H1 (cell line): ENCODE data around the gene CSGALNACT2. TPM values are rescaled to one million over a fixed set of nuclear protein-coding genes. Genes with fewer than 3 reads are reported as not detected.

Experiments
- CTCF ChIA-PET: fragments of 300-600 bp; sonication (Branson Sonifier 250); formaldehyde crosslinking; loops from one replicate; lab custom pipeline; 2021; ENCODE audit not compliant: partially characterized antibody; lab: Charles Lee
- POLR2A ChIA-PET: fragments of 300-600 bp; sonication (Branson Sonifier 250); formaldehyde crosslinking; loops from one replicate; lab custom pipeline; 2021; ENCODE audit warnings: inconsistent platforms; ENCODE audit not compliant: partially characterized antibody; lab: Charles Lee
- DNase-seq, 2 experiments: peaks; one replicate each; pipeline versions ENCODE4 v3.0.0 to v3.0.0-alpha.2; 2010 to 2022; ENCODE audit warnings: low spot score in 2 of 2, low read depth in 1 of 2, mixed read lengths in 1 of 2
- FAIRE-seq: peaks from 2 replicates; lab custom pipeline; 2011; peaks lifted over from hg19 to GRCh38; lab: Jason Lieb, UNC
- H2AFZ ChIP-seq: 2 replicates; pipeline ENCODE4 v1.8.1; 2012; ENCODE audit warnings: low read length, inconsistent platforms
- H2AK5ac ChIP-seq: 2 replicates; pipeline ENCODE4 v1.6.1; 2013; ENCODE audit warnings: low read depth, low read length
- H2BK120ac ChIP-seq: replicated peaks from 2 replicates; pipeline ENCODE3; 2013; ENCODE audit warnings: low read depth, low read length, inconsistent platforms
- H2BK12ac ChIP-seq: 2 replicates; pipeline ENCODE4 v1.6.1; 2013; ENCODE audit warnings: low read depth, low read length
- H2BK15ac ChIP-seq: 2 replicates; pipeline ENCODE4 v1.6.1; 2013; ENCODE audit warnings: low read length
- H2BK20ac ChIP-seq: 2 replicates; pipeline ENCODE4 v1.6.1; 2013; ENCODE audit warnings: low read length
- H2BK5ac ChIP-seq: 2 replicates; pipeline ENCODE4 v1.6.1; 2013; ENCODE audit warnings: low read depth, low read length
- H3K14ac ChIP-seq: 2 replicates; pipeline ENCODE4 v1.6.1; 2013; ENCODE audit warnings: inconsistent platforms; ENCODE audit not compliant: insufficient read length
- H3K18ac ChIP-seq: 2 replicates; pipeline ENCODE4 v1.6.1; 2013; ENCODE audit warnings: low read length; ENCODE audit errors: extremely low read depth
- H3K23ac ChIP-seq: 2 replicates; pipeline ENCODE4 v1.6.1; 2013; ENCODE audit warnings: inconsistent platforms; ENCODE audit not compliant: insufficient read length
- H3K23me2 ChIP-seq: 2 replicates; pipeline ENCODE4 v1.6.1; 2013; ENCODE audit warnings: low read depth, low read length
- H3K27ac ChIP-seq: 2 replicates; pipeline ENCODE4 v1.6.1; 2011; ENCODE audit warnings: low read depth, low read length, inconsistent platforms
- H3K27me3 ChIP-seq, 4 experiments: replicated peaks in 1 of 4; 1 replicate in 1 of 4; 2 replicates in 3 of 4; pipeline versions ENCODE4 v1.6.1 to v1.8.1; 2011 to 2013; ENCODE audit warnings: low read length in 3 of 4, mild to moderate bottlenecking in 3 of 4, inconsistent platforms in 2 of 4, mixed read lengths in 2 of 4, moderate library complexity in 1 of 4; ENCODE audit not compliant: control insufficient read depth in 3 of 4, insufficient read depth in 3 of 4; ENCODE audit errors: extremely low read depth in 1 of 4
- H3K36me3 ChIP-seq, 4 experiments: 2 replicates each; pipeline versions ENCODE4 v1.6.1 to v1.8.1; 2011 to 2013; ENCODE audit warnings: mild to moderate bottlenecking in 4 of 4, low read length in 3 of 4, moderate library complexity in 2 of 4, control low read depth in 1 of 4, inconsistent platforms in 1 of 4; ENCODE audit not compliant: insufficient read depth in 4 of 4, control insufficient read depth in 2 of 4
- H3K4ac ChIP-seq: replicated peaks from 2 replicates; pipeline ENCODE3; 2013; ENCODE audit warnings: low read length, low read depth, mixed read lengths, inconsistent platforms; ENCODE audit not compliant: insufficient read length
- H3K4me1 ChIP-seq, 4 experiments: replicated peaks in 1 of 4; 1 replicate in 1 of 4; 2 replicates in 3 of 4; pipeline versions ENCODE4 v1.6.1 to v1.8.1; 2011 to 2013; ENCODE audit warnings: low read length in 3 of 4, inconsistent platforms in 2 of 4, mixed read lengths in 1 of 4; ENCODE audit not compliant: insufficient read depth in 4 of 4, control insufficient read depth in 3 of 4
- H3K4me2 ChIP-seq, 2 experiments: 2 replicates each; pipeline versions ENCODE4 v1.6.1 to v1.8.1; 2011 to 2013; ENCODE audit warnings: low read depth in 2 of 2, low read length in 2 of 2, control low read depth in 1 of 2, inconsistent platforms in 1 of 2, mild to moderate bottlenecking in 1 of 2; ENCODE audit not compliant: insufficient read depth in 1 of 2
- H3K4me3 ChIP-seq, 4 experiments: fragments of 200-600, 300-600 bp in 1 of 4; sonication (generic), shearing (Covaris generic), sonication (Bioruptor Twin) in 1 of 4; 2 replicates each; pipeline versions ENCODE4 v1.5.1 to v1.8.1; 2011 to 2016; ENCODE audit warnings: low read length in 4 of 4, low read depth in 3 of 4, control low read depth in 2 of 4, inconsistent platforms in 2 of 4, mild to moderate bottlenecking in 2 of 4, mixed read lengths in 1 of 4, moderate library complexity in 1 of 4; ENCODE audit not compliant: insufficient read depth in 2 of 4; ENCODE audit errors: extremely low read depth in 1 of 4
- H3K56ac ChIP-seq: replicated peaks from 2 replicates; pipeline ENCODE3; 2013; ENCODE audit warnings: low read depth, mild to moderate bottlenecking, mixed read lengths, low read length, inconsistent platforms; ENCODE audit not compliant: insufficient read length
- H3K79me1 ChIP-seq: 2 replicates; pipeline ENCODE4 v1.6.1; 2013; ENCODE audit warnings: low read depth, low read length, control low read depth
- H3K79me2 ChIP-seq, 2 experiments: 2 replicates each; pipeline versions ENCODE4 v1.6.1 to v1.8.1; 2012 to 2013; ENCODE audit warnings: low read length in 2 of 2, mild to moderate bottlenecking in 2 of 2, inconsistent platforms in 1 of 2; ENCODE audit not compliant: insufficient read depth in 2 of 2, control insufficient read depth in 1 of 2
- H3K9ac ChIP-seq, 4 experiments: replicated peaks in 1 of 4; 1 replicate in 1 of 4; 2 replicates in 3 of 4; pipeline versions ENCODE4 v1.6.1 to v1.8.1; 2011 to 2013; ENCODE audit warnings: low read depth in 3 of 4, low read length in 3 of 4, control low read depth in 2 of 4, mild to moderate bottlenecking in 2 of 4, moderate library complexity in 2 of 4, inconsistent platforms in 1 of 4; ENCODE audit errors: extremely low read depth in 1 of 4
- H3K9me3 ChIP-seq, 2 experiments: 2 replicates each; pipeline versions ENCODE4 v1.6.1 to v1.8.1; 2012 to 2013; ENCODE audit warnings: mild to moderate bottlenecking in 2 of 2, moderate library complexity in 2 of 2, control low read depth in 1 of 2, inconsistent platforms in 1 of 2, low read depth in 1 of 2, low read length in 1 of 2, mixed read lengths in 1 of 2; ENCODE audit not compliant: insufficient read depth in 2 of 2
- H4K20me1 ChIP-seq, 2 experiments: replicated peaks in 1 of 2; 2 replicates each; pipeline versions ENCODE3 to v1.8.1; 2011 to 2013; ENCODE audit warnings: inconsistent platforms in 2 of 2, low read length in 2 of 2, mild to moderate bottlenecking in 1 of 2; ENCODE audit not compliant: insufficient read depth in 2 of 2, control insufficient read depth in 1 of 2
- H4K5ac ChIP-seq: 2 replicates; pipeline ENCODE4 v1.6.1; 2013; ENCODE audit warnings: low read length, low read depth, mixed read lengths, inconsistent platforms; ENCODE audit not compliant: insufficient read length
- H4K8ac ChIP-seq: 2 replicates; pipeline ENCODE4 v1.8.0; 2013; ENCODE audit warnings: mild to moderate bottlenecking, moderate library complexity, low read length, inconsistent platforms; ENCODE audit not compliant: insufficient read depth; ENCODE audit errors: extremely low read depth
- H4K91ac ChIP-seq: replicated peaks from 2 replicates; pipeline ENCODE3; 2013; ENCODE audit warnings: low read length, mixed read lengths, inconsistent platforms; ENCODE audit not compliant: insufficient read length
- BACH1 ChIP-seq: IDR thresholded peaks from 2 replicates; pipeline ENCODE4 v1.6.1; 2012; ENCODE audit warnings: low read length, improper control_type of control experiment
- CBX5 ChIP-seq: fragments of 300-800, 300-1000 bp; sonication (generic); IDR thresholded peaks from 2 replicates; pipeline ENCODE4 v1.7.1; 2016; ENCODE audit warnings: antibody characterized with exemption, low read length, low read depth
- CTBP2 ChIP-seq: IDR thresholded peaks from 2 replicates; pipeline ENCODE4 v1.7.0; 2011; ENCODE audit warnings: borderline replicate concordance, mild to moderate bottlenecking, moderate library complexity, mixed read lengths, low read length; ENCODE audit not compliant: insufficient read depth, insufficient read length
- EP300 ChIP-seq, 2 experiments: IDR thresholded peaks; 1 replicate in 1 of 2; 2 replicates in 1 of 2; pipeline ENCODE4 v1.6.1; 2011 to 2012; ENCODE audit warnings: low read depth in 2 of 2, low read length in 2 of 2, mild to moderate bottlenecking in 2 of 2, borderline replicate concordance in 1 of 2, inconsistent platforms in 1 of 2, moderate library complexity in 1 of 2
- FOSL1 ChIP-seq: IDR thresholded peaks from 2 replicates; pipeline ENCODE4 v1.6.1; 2011; ENCODE audit warnings: mild to moderate bottlenecking, low read depth, low read length, moderate library complexity; ENCODE audit not compliant: insufficient read depth
- GABPA ChIP-seq: IDR thresholded peaks from 2 replicates; pipeline ENCODE4 v1.6.1; 2011; ENCODE audit warnings: mild to moderate bottlenecking, low read length, moderate library complexity, borderline replicate concordance; ENCODE audit not compliant: insufficient read depth
- JUN ChIP-seq: IDR thresholded peaks from 2 replicates; pipeline ENCODE4 v1.6.1; 2011; ENCODE audit warnings: low read depth, mild to moderate bottlenecking, improper control_type of control experiment, low read length
- KDM5A ChIP-seq: fragments of 200-600 bp; IDR thresholded peaks from 2 replicates; pipeline ENCODE4 v1.7.1; 2012; ENCODE audit warnings: mild to moderate bottlenecking, low read length, inconsistent platforms, mixed read lengths
- MAFK ChIP-seq: IDR thresholded peaks from 2 replicates; pipeline ENCODE4 v1.6.1; 2012; ENCODE audit warnings: low read depth, mild to moderate bottlenecking, improper control_type of control experiment, low read length
- MAX ChIP-seq: IDR thresholded peaks from 2 replicates; pipeline ENCODE4 v1.6.1; 2012; ENCODE audit warnings: inconsistent platforms
- NANOG ChIP-seq: IDR thresholded peaks from 2 replicates; pipeline ENCODE4 v1.6.1; 2011; ENCODE audit warnings: low read length, low read depth, mild to moderate bottlenecking, inconsistent platforms; ENCODE audit not compliant: insufficient read depth, poor library complexity, severe bottlenecking
- RXRA ChIP-seq: IDR thresholded peaks from 2 replicates; pipeline ENCODE4 v1.6.1; 2011; ENCODE audit warnings: low read depth, mild to moderate bottlenecking, low read length, moderate library complexity; ENCODE audit not compliant: insufficient read depth
- SP2 ChIP-seq: IDR thresholded peaks from 2 replicates; pipeline ENCODE4 v1.6.1; 2012; ENCODE audit warnings: mild to moderate bottlenecking, low read length, inconsistent platforms
- WGBS, 2 experiments: shearing (Covaris generic) in 1 of 2; methylation state at CpG; one replicate each; pipeline versions ENCODE4 v1.1.6 to v1.1.7; 2013 to 2015; ENCODE audit warnings: low lambda C conversion rate in 2 of 2, mixed read lengths in 2 of 2, inconsistent platforms in 1 of 2, low coverage in 1 of 2, missing lambda C conversion rate in 1 of 2; ENCODE audit not compliant: insufficient replicate concordance in 2 of 2, insufficient coverage in 1 of 2, insufficient read length in 1 of 2; ENCODE audit errors: extremely low coverage in 1 of 2, missing lambda C conversion rate in 1 of 2; 5-methylcytosine and 5-hydroxymethylcytosine counted together
- polyA plus RNA-seq, 7 experiments: library from polyadenylated mRNA; depleted of rRNA in 3 of 7; stranded (reverse) in 5 of 7; unstranded in 2 of 7; fragments of >200 nt in 5 of 7; fragments of 200-250 nt in 2 of 7; gene quantifications; 1 replicate in 5 of 7; 2 replicates in 1 of 7; 4 replicates in 1 of 7; pipeline versions ENCODE4 v1.2.1 to v1.2.3, GENCODE V29; 2011 to 2013; ENCODE audit warnings: missing spikeins in 2 of 7, mixed read lengths in 2 of 7
- total RNA-seq: library from RNA; stranded (reverse); fragmentation: NEBNext Ultra II Directional; extraction: Animal tissue kit (Norgen Biotek cat#: 25700); gene quantifications from 2 replicates; pipeline ENCODE4 v1.2.1, GENCODE V29; 2021

CSGALNACT2 gene
- total and polyA plus RNA-seq, 2 of the 8 experiments (the other 6 are each of a cell fraction or from before 2014, with no cell fraction given), result 2.6 to 5.3 TPM

- ChIA-PET POLR2A (no interaction called here), CTCF (interaction anchor here (0.7 to 12.7 kb wide), 6 partner anchors 14 to 131 kb away, joined by 3 to 159 read pairs (median 17); no protein-coding TSS in a partner anchor)
- peaks cover 0 to 11% (median 2%) of the 10 kb centered on the region in 4 experiments; a peak in 4 of 7 replicates for H3K4me1 ChIP-seq
- H2BK12ac ChIP-seq, result no peak overlapping the region
- H3K79me2 ChIP-seq, result no peaks in the 10 kb centered on the region
- H2AK5ac ChIP-seq, result no peak overlapping the region
- no peak overlapping the region for H3K4ac ChIP-seq
- DNase-seq (no peak), FAIRE-seq (no peak)
- no peak overlapping the region for H3K18ac ChIP-seq
- H4K8ac ChIP-seq, result peak overlapping the region; percentile 66; the same call in 1 of the 2 replicates
- no peak overlapping the region for H2BK120ac ChIP-seq
- H2AFZ ChIP-seq, result no peak overlapping the region
- no peak overlapping the region for H3K9ac ChIP-seq
- H4K20me1 ChIP-seq, result peaks cover 0 to 4% of the 10 kb centered on the region in 2 experiments
- H3K4me2 ChIP-seq, result no peak overlapping the region
- H3K4me3 ChIP-seq, result no peak overlapping the region
- no peak overlapping the region for H4K91ac ChIP-seq
- H3K14ac ChIP-seq, result no peak overlapping the region
- no peak for TF ChIP-seq KDM5A
- TF ChIP-seq GABPA, result no peak
- no peak for TF ChIP-seq JUN
- no peak for TF ChIP-seq CTBP2
- no peak for TF ChIP-seq SP2
- TF ChIP-seq MAX, result no peak
- TF ChIP-seq EP300 (IDR thresholded peaks at IDR 0.05; ENCODE audit: borderline replicate concordance in 1 of 2, low read depth in 2 of 2, low read length in 2 of 2), result no peak
- no peak for TF ChIP-seq MAFK
- TF ChIP-seq FOSL1, result no peak
- no peak for TF ChIP-seq RXRA
- TF ChIP-seq BACH1, result no peak
- no peak for TF ChIP-seq CBX5
- TF ChIP-seq NANOG, result no peak
- H3K23me2 ChIP-seq, result no peaks in the 10 kb centered on the region
- no peaks in the 10 kb centered on the region for H3K36me3 ChIP-seq
- H3K23ac ChIP-seq, result no peak overlapping the region
- H2BK20ac ChIP-seq, result no peak overlapping the region
- no peak overlapping the region for H2BK5ac ChIP-seq
- no peak overlapping the region for H4K5ac ChIP-seq
- H3K9me3 ChIP-seq, result no peaks in the 10 kb centered on the region
- H3K79me1 ChIP-seq, result no peaks in the 10 kb centered on the region
- no peaks in the 10 kb centered on the region for H3K27me3 ChIP-seq
- H2BK15ac ChIP-seq, result no peak overlapping the region
- no peak overlapping the region for H3K27ac ChIP-seq
- H3K56ac ChIP-seq, result no peak overlapping the region
- WGBS, 2 experiments, result 90% methylated on average over 10 of the region's 10 CpGs; no CpG with 5 or more reads in 1 of the 2 experiments
Observed at GRCh38 chr10:43217563-43218205, 79.4 kb downstream of the CSGALNACT2 start.
